Body of pancreas (tissue), 4 donors: ENCODE data around the gene ZNF124. TPM values are rescaled to one million over a fixed set of nuclear protein-coding genes. Genes with fewer than 3 reads are reported as not detected.

Experiments used
- ATAC-seq: fragments of 150-250 bp; one replicate; pipeline ENCODE4 v1.9.1; 2016
- DNase-seq, 4 donors: peaks; one replicate each; pipeline ENCODE4 v3.0.0-alpha.2; 2019
- H3K27ac ChIP-seq, 4 donors: fragments of 200-600 bp; sonication (generic); 1 replicate in 3 of 4; 2 replicates in 1 of 4; pipeline versions ENCODE4 v1.5.1 to v1.6.1; 2016 to 2019; ENCODE audit warnings: mild to moderate bottlenecking in 1 of 4, mixed read lengths in 1 of 4, moderate library complexity in 1 of 4
- H3K27me3 ChIP-seq, 2 donors: fragments of 200-600 bp; sonication (generic); one replicate each; pipeline ENCODE4 v1.6.0; 2016; ENCODE audit warnings: mild to moderate bottlenecking in 1 of 2
- H3K36me3 ChIP-seq, 2 donors: fragments of 200-600 bp; sonication (generic); replicated peaks in 1 of 2; 2 replicates each; pipeline ENCODE4 v1.5.1; 2016; ENCODE audit warnings: low read depth in 2 of 2; ENCODE audit not compliant: insufficient read depth in 1 of 2
- H3K4me1 ChIP-seq: fragments of 200-600 bp; sonication (generic); one replicate; pipeline ENCODE4 v1.6.0; 2016
- H3K4me3 ChIP-seq, 2 donors: fragments of 200-600 bp; sonication (generic); 1 replicate in 1 of 2; 2 replicates in 1 of 2; pipeline ENCODE4 v1.5.1; 2016 to 2019
- H3K9me3 ChIP-seq, 3 donors: fragments of 200-600 bp; sonication (generic); 1 replicate in 2 of 3; 2 replicates in 1 of 3; pipeline ENCODE4 v1.5.1; 2016
- CTCF ChIP-seq, 7 experiments: fragments of 450-650 bp in 4 of 7; fragments of 200-600 bp in 3 of 7; sonication (generic) in 3 of 7; IDR thresholded peaks; one replicate each; pipeline ENCODE4 v1.5.1; 2016 to 2019; ENCODE audit warnings: antibody characterized with exemption in 7 of 7
- POLR2A ChIP-seq, 3 donors: fragments of 450-650 bp; IDR thresholded peaks; one replicate each; pipeline ENCODE4 v1.6.1; 2016; ENCODE audit warnings: antibody characterized with exemption in 3 of 3, mild to moderate bottlenecking in 2 of 3
- WGBS, 2 donors: methylation state at CpG; one replicate each; pipeline ENCODE4 v1.1.5; 2017; 5-methylcytosine and 5-hydroxymethylcytosine counted together
- intact Hi-C: fragments of 100-400 bp; cut with DNase I; formaldehyde crosslinking; loops from one replicate; pipeline ENCODE4 v1.15.1; 2023
- total RNA-seq, 2 donors: library from RNA; depleted of rRNA; stranded (reverse); fragments of >200 nt; gene quantifications; one replicate each; pipeline ENCODE4 v1.1.0, GENCODE V29; 2016

The ZNF124 gene
- total RNA-seq, 2 donors from 2014 or later: 20.8 to 32.4 TPM

GRCh38 chr1:247204177-247204647 is 32.4 kb upstream of the ZNF124 start:
- H3K36me3 ChIP-seq: peaks cover 0 to 2% of the 10 kb centered on the region in 2 donors

GRCh38 chr1:247198781-247199180 is 27.0 kb upstream of the ZNF124 start:
- ATAC-seq: no peak
- intact Hi-C loops: no loop called here
- no peak for TF ChIP-seq CTCF (IDR thresholded peaks at IDR 0.05)
- no peak for TF ChIP-seq POLR2A (IDR thresholded peaks at IDR 0.05)
- H3K36me3 ChIP-seq: peaks cover 5 to 6% of the 10 kb centered on the region in 2 donors
- H3K27ac ChIP-seq: no peak overlapping the region
- DNase-seq: no peak
- no peak overlapping the region for H3K4me3 ChIP-seq
- H3K27me3 ChIP-seq: no peaks in the 10 kb centered on the region
- no peaks in the 10 kb centered on the region for H3K4me1 ChIP-seq
- 60 to 64% methylated on average over 3 of the region's 3 CpGs for WGBS, 2 donors
- no peaks in the 10 kb centered on the region for H3K9me3 ChIP-seq

More at GRCh38 chr1:247204177-247204647, 32.4 kb upstream of the ZNF124 start:
- intact Hi-C loops: no loop called here
- ATAC-seq (no peak), DNase-seq (no peak)
- TF ChIP-seq POLR2A (IDR thresholded peaks at IDR 0.05): no peak
- no peak for TF ChIP-seq CTCF (IDR thresholded peaks at IDR 0.05)
- H3K4me1 ChIP-seq: peaks cover 13% of the 10 kb centered on the region
- 83 to 86% methylated on average over 7 of the region's 7 CpGs for WGBS, 2 donors
- no peak overlapping the region for H3K4me3 ChIP-seq
- H3K9me3 ChIP-seq: no peaks in the 10 kb centered on the region
- H3K27me3 ChIP-seq: no peaks in the 10 kb centered on the region
- H3K27ac ChIP-seq: no peak overlapping the region

- no peak overlapping the region for H3K4me3 ChIP-seq
- DNase-seq: no peak
- TF ChIP-seq POLR2A (IDR thresholded peaks at IDR 0.05) (no peak), CTCF (IDR thresholded peaks at IDR 0.05) (no peak)
- no peaks in the 10 kb centered on the region for H3K4me1 ChIP-seq
- H3K27ac ChIP-seq: no peak overlapping the region
- intact Hi-C loops: no loop called here
- no peaks in the 10 kb centered on the region for H3K27me3 ChIP-seq
- peaks cover 11 to 18% of the 10 kb centered on the region in 2 donors for H3K36me3 ChIP-seq
- peaks cover 0 to 28% (median 2%) of the 10 kb centered on the region in 3 donors for H3K9me3 ChIP-seq
- ATAC-seq: no peak
Measured at GRCh38 chr1:247193958-247194357, 22.1 kb upstream of the ZNF124 start.

GRCh38 chr1:247189981-247190798 is 18.4 kb upstream of the ZNF124 start:
- Histone ChIP-seq H3K4me3 (no peak overlapping the region), H3K27me3 (no peaks in the 10 kb centered on the region), H3K27ac (no peak overlapping the region), H3K9me3 (peaks cover 0 to 31% (median 2%) of the 10 kb centered on the region in 3 donors), H3K36me3 (peaks cover 7 to 11% of the 10 kb centered on the region in 2 donors), H3K4me1 (no peaks in the 10 kb centered on the region)
- intact Hi-C loops: no loop called here
- DNase-seq (no peak), ATAC-seq (no peak)
- TF ChIP-seq POLR2A (IDR thresholded peaks at IDR 0.05) (no peak), CTCF (IDR thresholded peaks at IDR 0.05) (no peak)
- WGBS, 2 donors: 91 to 98% methylated on average over 2 of the region's 2 CpGs
